ENCODE results near the gene UBE3C.
A peak's percentile ranks its signal among the peaks of the same experiment; 100 is the strongest.
"Not testable (repeated sequence)": the region's sequence is repeated elsewhere in the genome, so short reads cannot be mapped to it uniquely, and the experiment has no call there.

The UBE3C gene

GRCh38 chr7:157272351-157273207 is 133.9 kb downstream of the UBE3C start:
- no peak overlapping the region for H3K4me3 ChIP-seq (replicated peaks in 1 of 2; ENCODE audit: low read depth in 2 of 2, low read length in 2 of 2)
- no peak for TF ChIP-seq CTCF (IDR thresholded peaks at IDR 0.05; ENCODE audit: low read depth, low read length)
- DNase-seq (ENCODE audit: low read depth in 2 of 2) = no peak

- peak; percentile 99 for TF ChIP-seq CTCF (IDR thresholded peaks at IDR 0.05; ENCODE audit: low read depth, low read length)
- no peak overlapping the region for H3K4me3 ChIP-seq (replicated peaks in 1 of 2; ENCODE audit: low read depth in 2 of 2, low read length in 2 of 2)
- peak; percentile 82 to 86 for DNase-seq (ENCODE audit: low read depth in 2 of 2)
These were observed 134.7 kb downstream of the UBE3C start for GRCh38 chr7:157273208-157274093.

GRCh38 chr7:157274094-157274634 is 135.4 kb downstream of the UBE3C start:
- H3K4me3 ChIP-seq (replicated peaks in 1 of 2; ENCODE audit: low read depth in 2 of 2, low read length in 2 of 2); DNase-seq (ENCODE audit: low read depth in 2 of 2): not testable (repeated sequence)

- no peak for TF ChIP-seq CTCF (IDR thresholded peaks at IDR 0.05; ENCODE audit: low read depth, low read length)
- DNase-seq (ENCODE audit: low read depth in 2 of 2) = no peak
- H3K4me3 ChIP-seq (replicated peaks in 1 of 2; ENCODE audit: low read depth in 2 of 2, low read length in 2 of 2) = no peak overlapping the region
These were observed 136.3 kb downstream of the UBE3C start for GRCh38 chr7:157274991-157275427.

GRCh38 chr7:157276091-157276561 is 137.4 kb downstream of the UBE3C start:
- no peak overlapping the region for H3K4me3 ChIP-seq (replicated peaks in 1 of 2; ENCODE audit: low read depth in 2 of 2, low read length in 2 of 2)
- no peak for TF ChIP-seq CTCF (IDR thresholded peaks at IDR 0.05; ENCODE audit: low read depth, low read length)
- no peak for DNase-seq (ENCODE audit: low read depth in 2 of 2)

GRCh38 chr7:157276731-157277562 is 138.2 kb downstream of the UBE3C start:
- no peak overlapping the region for H3K4me3 ChIP-seq (replicated peaks in 1 of 2; ENCODE audit: low read depth in 2 of 2, low read length in 2 of 2)
- TF ChIP-seq CTCF (IDR thresholded peaks at IDR 0.05; ENCODE audit: low read depth, low read length) = no peak
- peak; percentile 30 to 67 for DNase-seq (ENCODE audit: low read depth in 2 of 2)

- H3K4me3 ChIP-seq (replicated peaks in 1 of 2; ENCODE audit: low read depth in 2 of 2, low read length in 2 of 2); DNase-seq (ENCODE audit: low read depth in 2 of 2): not testable (repeated sequence)
These were observed 138.8 kb downstream of the UBE3C start for GRCh38 chr7:157277568-157277967.

Data from cardiac fibroblast (primary cell).